IPS DF 19.7 (cell line): ENCODE data around the gene PLEKHA5.

Source experiments
- DNase-seq: peaks from one replicate; pipeline ENCODE4 v3.0.0-alpha.2; 2013; ENCODE audit warnings: low read depth, low spot score

PLEKHA5 gene

GRCh38 chr12:19127270-19127669 is 2.3 kb upstream of the PLEKHA5 start:
- DNase-seq, result no peak

DNA sequence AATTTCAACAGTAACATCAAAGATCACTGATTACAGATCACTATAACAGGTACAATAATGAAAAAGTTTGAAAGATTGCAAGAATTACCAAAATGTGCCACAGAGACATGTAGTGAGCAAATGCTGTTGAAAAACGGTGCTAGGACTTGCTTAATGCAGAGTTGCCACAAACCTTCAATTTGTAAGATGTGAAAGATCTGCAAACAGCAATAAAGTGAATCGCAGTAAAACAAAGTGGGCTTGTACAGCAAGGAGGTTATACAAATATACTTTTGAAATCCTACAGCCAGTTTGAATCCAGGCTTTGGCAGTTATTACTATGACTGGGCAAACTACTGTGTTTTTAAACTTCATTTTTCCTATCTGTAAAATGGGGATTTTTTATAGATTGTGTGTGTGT is 1.0 kb upstream of the PLEKHA5 start:
- DNase-seq, result no peak

DNA sequence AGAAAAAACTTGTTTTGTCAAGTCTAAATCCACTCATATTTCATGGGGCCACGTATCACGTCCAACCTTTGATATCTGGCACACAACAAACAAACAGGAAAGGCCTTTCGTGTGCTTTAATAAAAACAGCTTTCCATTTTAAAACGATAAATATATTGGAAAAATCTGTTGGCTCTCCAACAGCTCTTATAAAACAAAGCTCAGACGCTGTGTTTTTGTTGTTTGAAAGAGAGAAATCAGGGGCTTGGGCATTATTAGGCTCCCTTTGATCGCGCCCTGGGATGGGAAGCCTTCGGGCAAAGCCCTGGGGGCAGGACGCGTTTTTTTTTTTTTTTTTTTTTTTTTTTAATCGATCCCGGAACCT is 429 bp upstream of the PLEKHA5 start:
- DNase-seq, result no peak

DNA sequence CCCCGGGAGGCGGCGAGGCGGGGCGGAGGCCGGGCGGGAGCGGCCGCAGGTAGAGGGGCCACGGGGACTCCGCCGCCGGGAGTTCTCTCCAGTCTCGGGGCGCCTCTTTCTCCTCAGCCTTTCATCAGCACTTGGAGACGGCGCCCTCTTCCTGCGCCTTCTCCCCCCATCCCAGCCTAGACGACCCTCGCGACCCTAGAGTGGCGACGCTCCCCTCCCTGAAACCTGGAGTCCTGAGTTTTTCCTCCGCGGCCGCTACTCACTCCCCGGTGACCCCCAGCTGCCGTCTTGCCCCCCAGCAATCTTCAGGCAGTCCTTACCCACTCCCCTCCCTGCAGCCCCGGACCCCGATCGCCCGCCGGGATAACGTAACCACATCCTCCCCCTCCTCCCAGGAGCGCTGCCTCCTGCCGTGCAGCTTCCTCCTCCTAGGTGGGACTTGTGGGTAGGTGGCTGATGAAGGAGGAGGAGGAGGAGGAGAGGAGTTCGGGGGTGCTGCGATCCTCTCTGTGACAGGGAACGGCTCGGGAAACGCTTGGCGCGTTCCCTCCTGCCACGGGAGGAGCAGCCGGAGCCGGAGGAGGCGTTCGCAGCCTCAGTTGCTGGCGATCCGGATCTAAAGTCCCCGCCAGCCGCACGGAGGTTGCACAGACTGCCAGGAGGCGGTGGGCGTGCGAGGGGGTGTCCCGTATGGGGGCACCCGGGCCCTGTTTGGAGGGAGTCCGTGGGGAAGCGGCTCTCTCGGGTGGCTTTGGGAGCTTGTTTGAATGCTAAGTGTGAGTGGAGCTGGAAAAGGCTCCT is 891 bp downstream of the PLEKHA5 start:
- DNase-seq, result no peak

DNA sequence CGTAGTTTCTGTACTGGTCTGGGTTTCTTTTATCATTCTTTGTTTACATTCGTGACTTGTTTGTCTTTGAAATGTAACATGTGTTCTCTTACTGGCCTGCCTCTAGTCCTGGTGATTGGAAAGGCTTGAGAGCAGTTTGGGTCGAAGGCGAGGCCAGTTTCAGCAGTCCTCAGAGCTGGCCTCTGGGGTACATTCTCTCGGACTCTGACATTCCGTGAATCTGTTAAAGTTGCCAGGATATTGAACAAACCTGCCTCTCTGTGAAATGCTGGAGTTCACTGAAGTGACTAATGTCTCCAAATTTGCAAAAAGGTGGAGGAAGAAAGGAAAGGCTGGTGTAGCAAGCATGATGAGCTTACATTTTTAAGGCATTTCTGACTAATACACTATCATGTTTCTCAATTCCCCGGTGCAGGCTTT is 1.5 kb downstream of the PLEKHA5 start:
- no peak for DNase-seq

GRCh38 chr12:19138551-19138950 is 9.0 kb downstream of the PLEKHA5 start:
- DNase-seq, result no peak

DNA sequence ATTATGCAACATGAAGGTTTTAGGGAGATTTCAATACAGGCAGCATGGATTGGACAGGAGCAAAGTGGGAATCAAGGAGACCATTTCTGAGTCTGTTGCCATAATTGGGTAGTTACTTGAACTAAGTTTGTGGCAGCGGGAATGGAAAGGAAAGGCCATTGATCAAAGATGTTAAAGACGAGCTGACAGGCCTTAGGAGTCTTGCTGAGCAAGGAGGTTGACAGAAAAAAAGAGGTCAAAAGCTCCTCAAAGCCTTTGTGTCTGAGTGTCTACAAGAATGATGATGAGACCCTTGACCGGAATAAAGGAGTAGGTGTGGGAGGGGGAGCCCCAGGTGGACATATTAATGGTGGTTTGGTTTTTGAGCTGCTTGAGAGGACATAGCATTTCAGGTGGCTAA is 9.4 kb downstream of the PLEKHA5 start:
- DNase-seq, result no peak

DNA sequence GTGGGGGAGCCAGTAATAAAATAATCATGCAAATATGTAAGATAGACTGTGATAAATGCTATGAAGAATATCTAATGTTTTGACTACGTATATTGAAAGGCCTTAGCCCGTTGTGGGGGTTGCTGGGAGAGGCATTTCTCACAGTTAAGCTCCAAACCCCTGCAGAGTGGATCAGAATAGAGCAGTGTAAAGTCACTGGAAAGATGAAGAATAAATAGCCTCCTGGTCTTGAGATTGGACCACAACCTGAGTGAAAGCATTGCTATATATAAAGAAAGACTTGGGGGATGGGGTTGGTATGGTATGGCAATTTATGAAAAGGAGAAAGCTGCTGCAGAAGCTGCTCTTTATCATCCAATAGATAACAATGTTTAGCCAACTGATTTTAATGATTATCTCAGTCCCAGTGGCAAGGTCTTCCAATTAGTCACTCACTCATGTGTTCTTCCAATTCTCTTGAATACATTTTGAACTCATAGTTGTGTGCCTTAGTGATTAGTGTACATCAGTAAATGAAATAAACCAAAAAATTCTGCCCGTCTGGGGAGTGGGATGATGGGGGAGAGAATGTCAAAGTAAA is 10.2 kb downstream of the PLEKHA5 start:
- no peak for DNase-seq

DNA sequence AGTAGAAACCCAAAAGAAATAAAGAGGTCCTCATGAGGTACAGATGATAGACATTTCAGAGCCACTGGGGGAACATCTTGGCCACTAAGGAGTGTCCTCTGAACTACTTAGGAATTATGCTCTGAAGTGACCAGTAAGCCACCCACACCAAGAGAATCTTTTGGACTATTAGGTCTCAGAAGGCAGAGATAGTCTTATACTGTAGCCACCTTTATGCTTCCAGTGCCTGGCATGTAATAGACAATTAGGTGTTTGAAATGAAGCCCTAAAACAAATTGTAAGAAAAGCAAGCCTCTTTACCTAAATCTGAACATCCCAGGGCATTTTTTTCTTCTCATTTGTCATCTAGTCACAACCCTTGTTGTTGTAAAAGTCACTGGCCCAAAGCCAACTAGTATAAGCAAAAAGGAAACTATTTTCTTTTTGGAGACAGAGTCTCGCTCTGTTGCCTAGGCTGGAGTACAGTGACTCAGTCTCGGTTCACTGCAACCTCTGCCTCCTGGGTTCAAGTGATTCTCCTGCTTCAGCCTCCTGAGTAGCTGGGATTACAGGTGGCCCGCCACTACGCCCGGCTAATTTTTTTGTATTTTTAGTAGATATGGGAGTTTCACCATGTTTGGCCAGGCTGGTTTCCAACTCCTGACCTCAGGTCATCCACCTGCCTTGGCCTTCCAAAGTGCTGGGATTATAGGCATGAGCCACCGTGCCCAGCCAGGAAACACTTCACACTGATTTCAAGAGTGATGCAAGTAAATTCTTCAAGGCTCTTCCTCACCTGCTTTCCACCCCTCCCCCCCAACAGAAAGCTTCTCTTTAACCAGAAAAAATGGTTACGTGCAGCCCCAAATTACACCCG is 11.1 kb downstream of the PLEKHA5 start:
- no peak for DNase-seq

- DNase-seq, result no peak
These were observed 13.0 kb downstream of the PLEKHA5 start for GRCh38 chr12:19142499-19142898.

DNA sequence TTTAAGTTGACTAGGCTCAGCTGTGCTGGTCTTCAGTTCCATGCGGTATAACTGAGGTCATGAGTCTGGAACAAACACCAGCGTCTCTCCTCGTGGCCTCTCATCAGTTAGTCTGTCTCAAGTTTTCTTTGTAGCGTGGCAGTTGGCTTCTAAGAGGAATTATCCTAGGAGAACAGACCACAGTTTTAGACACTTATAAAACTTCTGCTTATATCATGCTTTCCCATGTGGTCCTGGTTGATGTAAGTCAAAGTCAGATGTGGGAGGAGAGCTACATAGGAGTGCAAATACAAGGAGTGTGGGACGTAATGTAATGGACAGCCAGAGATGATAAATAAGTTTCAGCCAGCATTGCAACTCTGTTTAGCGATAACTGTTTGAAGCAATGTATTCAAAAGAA is 14.8 kb downstream of the PLEKHA5 start:
- DNase-seq, result no peak

- no peak for DNase-seq
These were observed 15.5 kb downstream of the PLEKHA5 start for GRCh38 chr12:19144985-19145384.

DNA sequence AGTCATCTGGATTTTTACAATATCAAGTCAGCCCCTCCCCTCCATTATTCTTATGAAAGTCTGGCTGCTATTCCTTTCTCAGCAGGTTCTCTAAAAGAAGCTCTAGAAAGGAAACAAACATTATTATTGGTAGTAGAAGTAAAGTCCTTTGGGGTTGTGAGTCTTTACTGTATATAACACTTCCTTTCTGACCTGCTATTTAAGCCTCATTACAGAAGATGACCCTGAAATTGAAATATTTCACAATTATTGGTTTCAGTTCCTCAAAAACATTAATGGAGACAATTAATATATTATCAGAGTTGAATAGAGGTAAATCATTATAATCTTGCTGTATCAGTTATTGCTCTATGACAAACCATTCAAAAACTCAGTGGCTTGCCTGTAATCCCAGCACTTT is 19.3 kb downstream of the PLEKHA5 start:
- no peak for DNase-seq

DNA sequence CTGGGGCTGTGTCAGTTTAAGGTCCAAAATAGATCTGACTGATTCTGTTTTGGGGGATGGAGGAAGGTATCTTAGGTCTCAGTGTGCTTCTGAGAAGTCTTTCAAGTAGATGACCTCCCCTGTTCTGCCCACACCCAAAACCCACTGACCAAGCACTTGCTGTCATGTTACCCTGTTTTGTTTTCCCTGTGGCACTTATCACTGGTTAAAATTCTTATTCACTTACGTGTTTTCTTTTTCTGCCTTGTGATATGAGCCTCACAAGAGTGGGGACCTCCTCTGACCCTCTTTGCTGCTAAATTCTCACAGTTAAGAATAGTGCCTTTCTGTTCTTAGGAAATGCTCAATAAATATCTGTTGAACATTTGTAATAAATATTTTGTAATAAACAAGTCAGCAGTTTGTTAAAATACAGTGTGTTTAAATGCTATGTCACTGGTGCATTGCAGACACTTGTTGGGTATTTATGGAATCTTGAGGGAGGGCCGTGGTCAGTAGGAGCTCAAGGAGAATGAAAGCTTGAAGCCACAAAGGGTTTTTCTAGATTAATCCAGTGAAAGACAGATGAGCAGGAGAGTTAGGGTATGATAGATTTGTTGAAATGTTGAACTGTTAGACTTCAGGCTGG is 20.9 kb downstream of the PLEKHA5 start:
- no peak for DNase-seq

DNA sequence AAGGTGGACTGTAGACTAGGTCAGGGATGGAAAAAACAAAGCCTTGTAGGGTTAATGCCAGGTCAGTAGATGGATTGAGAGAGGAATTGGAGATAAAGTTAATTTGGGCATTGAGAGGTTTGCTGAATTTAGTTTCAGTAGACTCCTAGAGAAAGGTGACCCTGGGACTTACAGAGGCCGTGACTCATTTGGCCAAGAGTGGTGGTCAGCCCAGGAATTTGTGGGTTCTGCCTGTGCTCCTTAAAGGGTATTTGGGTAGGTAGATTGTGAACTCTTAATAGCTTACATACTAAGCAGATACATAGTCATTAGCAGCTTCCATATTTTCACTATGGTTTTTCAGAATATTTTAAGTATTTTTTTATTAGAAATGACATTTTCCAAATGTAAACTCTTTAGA is 21.8 kb downstream of the PLEKHA5 start:
- DNase-seq, result no peak

DNA sequence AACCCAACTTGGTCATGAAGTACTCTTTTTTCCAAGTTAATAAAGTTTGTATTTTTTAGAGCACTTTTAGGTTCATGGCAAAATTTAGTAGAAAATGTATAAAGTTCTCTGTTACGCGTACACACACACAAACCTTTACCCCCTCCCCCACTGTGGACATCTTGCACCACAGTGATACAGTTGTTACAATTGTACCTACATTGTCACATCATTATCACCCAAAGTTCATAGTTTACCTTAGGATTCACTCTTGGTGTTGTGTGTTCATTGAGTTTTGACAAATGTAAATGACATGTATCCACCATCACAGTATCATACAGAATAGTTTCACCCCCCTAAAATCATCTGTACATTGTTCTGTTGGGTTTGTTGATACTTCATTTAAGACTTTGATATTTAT is 23.9 kb downstream of the PLEKHA5 start:
- no peak for DNase-seq

- DNase-seq, result no peak
These were observed 25.2 kb downstream of the PLEKHA5 start for GRCh38 chr12:19154686-19155085.

GRCh38 chr12:19155981-19156734 is 26.6 kb downstream of the PLEKHA5 start:
- DNase-seq, result no peak

GRCh38 chr12:19158923-19159322 is 29.4 kb downstream of the PLEKHA5 start:
- DNase-seq, result no peak

GRCh38 chr12:19161216-19161615 is 31.7 kb downstream of the PLEKHA5 start:
- DNase-seq, result no peak

DNA sequence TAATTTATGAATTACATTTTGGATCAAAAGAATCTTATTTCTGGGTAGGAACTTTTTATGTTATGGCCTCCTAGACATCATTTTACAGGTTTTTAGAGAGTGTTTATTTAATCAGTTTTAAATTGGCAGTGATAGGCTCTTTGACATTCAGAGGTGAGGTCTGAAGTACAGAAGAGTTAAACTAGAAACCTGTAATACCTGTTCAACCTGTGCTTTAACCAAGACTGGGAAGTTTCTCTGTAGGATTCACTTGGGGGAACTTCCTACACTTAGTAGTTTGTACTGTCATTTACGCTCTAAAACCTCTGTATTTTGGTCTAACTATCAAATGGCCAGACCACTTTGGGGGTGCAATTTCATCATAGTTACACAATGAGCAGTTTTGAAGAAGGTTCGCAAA is 35.9 kb downstream of the PLEKHA5 start:
- no peak for DNase-seq
